Activated T-helper 1 cell treated with Interleukin-2 at 50 U/mL for 16 hours (primary cell): ENCODE data around the gene ZNF683.
"Not testable (repeated sequence)": the region's sequence is repeated elsewhere in the genome, so short reads cannot be mapped to it uniquely, and the experiment has no call there.

Experiments used
- DNase-seq: peaks from one replicate; pipeline ENCODE4 v3.0.0-alpha.2; 2020; ENCODE audit warnings: low read depth

The ZNF683 gene

DNA sequence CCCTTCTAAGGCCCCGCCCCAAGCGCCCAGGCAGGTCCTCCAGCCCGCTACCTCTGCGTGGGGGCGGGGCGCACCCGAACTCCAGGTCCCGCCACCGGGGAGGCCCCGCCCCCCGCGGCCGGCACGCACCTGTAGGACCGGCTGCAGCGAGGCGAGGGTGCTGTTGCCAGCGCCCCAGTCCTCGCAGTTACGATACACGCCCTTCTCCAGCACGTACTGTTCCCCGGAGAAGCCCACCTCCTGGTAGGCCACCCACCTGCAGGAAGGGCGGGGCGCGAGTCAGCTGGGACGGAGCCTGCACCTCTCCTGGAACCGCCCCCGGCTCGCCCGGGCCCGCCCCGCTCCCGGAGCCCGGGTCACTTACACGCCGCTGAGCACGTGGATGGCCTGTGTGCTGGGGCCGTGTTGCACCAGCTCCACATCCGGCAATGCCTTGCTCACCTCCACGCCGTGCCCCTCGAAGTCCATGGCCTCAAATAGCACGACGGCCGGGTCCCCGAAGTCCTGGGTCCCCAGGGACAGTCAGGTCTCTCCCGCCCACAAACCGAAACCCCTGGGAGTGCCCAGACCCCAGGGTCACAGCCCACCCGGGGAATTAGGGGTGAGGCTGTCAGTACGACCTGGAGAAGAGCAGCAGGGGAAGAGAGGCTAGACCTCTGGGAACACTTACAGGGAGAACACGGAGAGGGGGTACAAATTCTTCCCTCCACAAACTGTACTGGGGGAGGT, 35.9 kb downstream of the ZNF683 start:
- peak; percentile 82 for DNase-seq

DNA sequence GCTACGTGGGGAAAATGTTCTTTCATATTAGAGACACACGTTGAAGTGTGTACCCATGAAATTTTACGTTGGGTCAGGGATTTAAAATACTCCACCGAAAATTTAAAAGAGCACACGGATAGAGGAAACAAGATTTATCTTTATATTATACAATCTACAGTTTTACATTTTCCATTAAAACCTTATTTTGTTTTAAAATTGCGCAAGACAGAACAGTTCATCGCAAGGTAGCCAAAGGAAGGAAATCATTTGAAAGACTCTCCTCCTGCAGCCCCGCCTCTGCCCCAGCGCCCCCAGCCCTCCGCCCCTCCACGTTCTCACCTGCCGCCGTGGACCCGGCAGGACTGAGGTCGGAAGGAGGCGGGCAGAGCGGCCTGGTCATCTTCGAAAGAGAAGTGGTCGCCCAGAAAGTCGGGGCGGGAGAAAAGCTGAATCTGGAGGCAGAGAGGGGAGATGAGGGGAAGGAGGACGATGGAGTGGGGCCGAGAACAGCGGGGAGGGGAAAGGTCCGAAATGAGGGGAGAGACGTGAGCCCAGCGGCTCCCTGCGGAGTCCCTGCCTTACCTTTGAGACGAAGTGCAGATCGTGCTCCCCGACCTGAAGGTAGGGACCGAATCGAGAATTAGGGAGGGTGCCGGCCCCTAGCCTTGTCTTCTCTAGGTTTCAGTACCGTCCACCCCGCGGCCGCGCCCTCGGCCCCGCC, 36.6 kb downstream of the ZNF683 start:
- DNase-seq = no peak

DNA sequence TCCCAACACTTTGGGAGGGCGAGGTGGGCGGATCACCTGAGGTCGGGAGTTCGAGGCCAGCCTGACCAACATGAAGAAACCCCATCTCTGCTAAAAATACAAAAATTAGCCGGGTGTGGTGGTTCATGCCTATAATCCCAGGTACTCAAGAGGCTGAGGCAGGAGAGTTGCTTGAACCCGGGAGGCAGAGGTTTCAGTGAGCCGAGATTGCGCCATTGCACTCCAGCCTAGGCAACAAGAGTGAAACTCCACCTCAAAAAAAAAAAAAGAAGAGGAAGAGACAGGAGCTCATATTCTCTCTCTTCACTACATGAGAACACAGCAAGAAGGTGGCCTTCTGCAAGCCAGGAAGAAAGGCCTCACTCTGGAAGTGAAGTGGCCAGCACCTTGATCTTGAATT, 39.2 kb downstream of the ZNF683 start:
- DNase-seq = not testable (repeated sequence)

DNA sequence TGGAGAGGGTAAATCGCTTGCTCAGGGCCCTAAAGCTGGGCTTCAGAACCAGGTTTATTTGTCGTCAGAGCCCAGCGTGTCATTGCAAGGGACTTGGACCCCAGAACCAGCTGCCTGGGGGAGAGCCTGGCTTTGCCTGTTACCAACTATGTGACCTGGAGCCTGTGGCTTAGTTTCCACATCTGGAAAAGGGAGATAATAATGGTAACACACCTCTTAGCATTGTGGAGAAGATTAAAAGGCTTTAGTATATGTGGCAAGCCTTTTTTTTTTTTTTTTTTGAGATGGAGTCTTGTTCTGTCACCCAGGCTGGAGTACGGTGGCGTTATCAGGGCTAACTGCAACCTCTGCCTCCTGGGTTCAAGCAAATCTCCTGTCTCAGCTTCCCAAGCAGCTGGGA, 42.3 kb downstream of the ZNF683 start:
- no peak for DNase-seq

DNA sequence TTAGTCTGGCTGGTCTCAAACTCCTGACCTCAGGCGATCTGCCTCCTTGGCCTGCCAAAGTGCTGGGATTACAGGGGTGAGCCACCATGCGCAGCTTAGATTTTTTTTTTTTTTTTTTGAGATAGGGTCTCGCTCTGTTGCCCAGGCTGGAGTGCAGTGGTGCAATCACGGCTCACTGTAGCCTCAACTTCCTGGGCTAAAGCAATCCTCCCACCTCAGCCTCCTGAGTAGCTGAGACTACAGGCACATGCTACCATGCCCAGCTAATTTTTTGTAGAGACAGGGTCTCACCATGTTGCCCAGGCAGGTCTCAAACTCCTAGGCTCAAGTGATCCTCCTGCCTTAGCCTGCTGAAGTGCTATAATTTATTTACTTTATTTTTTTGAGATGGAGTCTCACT, 43.2 kb downstream of the ZNF683 start:
- DNase-seq = not testable (repeated sequence)

DNA sequence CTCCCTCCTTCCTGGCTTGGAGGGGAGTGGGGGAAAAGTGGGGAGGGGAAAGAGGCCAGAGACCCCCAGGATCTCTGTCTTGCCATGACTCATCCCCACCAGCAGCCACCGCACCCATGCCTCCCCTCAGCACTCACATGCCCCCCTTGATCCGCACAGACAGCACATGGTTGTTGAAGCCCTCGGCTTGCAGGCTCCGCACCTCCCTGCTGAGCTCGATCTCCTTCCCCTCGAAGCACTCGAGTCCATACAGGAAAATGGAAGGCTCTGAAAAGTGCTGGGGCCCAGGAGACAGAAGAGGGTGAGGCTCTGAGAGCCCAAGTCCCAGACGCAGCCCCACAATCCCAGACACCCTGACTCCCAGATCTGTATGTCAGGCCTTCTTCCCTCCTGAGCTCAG, 44.0 kb downstream of the ZNF683 start:
- DNase-seq = no peak

DNA sequence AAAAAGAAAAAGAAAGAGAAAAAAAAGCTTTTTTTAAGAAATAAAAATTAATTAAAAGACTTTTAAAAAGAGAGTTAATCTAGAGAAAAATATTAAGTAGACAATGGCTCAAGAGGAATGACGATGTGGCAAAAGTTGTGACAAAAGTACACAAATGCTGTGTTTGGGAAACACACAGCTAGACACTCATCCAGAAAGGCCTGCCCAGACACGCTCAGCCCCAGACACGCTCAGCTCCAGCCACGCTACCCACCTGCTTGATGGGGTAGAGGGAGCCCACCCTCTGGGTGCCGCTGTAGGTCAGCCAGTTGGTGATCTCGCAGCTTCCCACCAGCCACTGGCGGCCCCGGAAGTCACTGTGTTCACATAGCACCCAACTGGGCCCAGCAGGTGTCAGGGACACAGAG, 44.6 kb downstream of the ZNF683 start:
- no peak for DNase-seq

DNA sequence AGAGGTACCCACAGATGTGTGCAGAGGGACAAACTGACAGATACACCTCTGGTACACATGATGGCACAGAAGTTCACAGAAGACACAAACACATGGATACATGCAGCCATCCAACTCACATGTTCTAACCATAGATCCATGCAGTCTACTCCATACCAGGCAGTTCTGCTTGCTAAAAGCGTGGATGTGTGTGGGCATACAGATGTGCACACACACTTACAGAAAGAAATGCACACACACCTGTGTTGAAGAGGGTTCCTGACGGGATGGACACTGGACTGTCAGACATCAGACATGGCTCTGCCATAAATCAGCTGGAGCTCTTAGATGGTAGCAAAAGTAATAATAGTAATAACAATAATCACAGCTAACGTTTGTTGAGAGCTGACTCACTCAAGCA, 48.0 kb downstream of the ZNF683 start:
- DNase-seq = no peak

DNA sequence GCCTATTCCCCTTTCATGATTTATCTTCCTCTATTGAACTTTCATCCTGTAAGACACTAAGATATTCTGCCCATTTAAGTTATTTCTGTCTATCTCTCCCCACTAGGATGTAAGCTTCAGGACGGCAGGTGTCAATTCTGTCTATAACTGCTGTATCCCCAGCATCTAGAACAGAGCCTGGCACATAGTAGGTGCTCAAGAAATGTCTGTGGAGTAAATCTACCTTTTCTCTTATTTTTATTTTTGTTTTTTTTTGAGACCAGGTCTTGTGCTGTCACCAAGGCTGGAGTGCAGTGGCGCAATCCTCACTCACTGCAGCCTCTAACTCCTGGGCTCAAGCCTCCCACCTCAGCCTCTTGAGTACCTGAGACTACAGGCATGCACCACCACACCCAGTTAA, 49.2 kb downstream of the ZNF683 start:
- DNase-seq = no peak

DNA sequence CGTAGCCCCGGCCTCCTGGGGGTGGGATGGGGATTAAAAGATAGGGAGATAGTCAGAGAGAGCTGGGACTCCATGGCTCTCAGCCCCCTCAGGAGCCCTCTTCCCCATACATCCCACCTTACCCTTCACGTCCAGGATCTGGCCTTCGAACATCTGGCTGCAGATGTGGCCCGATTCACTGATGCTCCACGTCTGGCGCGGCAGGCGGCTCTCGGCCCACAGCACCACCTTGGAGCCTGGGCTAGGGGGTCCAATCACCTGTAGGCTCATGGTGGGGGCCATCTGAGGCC, 50.6 kb downstream of the ZNF683 start:
- no peak for DNase-seq

DNA sequence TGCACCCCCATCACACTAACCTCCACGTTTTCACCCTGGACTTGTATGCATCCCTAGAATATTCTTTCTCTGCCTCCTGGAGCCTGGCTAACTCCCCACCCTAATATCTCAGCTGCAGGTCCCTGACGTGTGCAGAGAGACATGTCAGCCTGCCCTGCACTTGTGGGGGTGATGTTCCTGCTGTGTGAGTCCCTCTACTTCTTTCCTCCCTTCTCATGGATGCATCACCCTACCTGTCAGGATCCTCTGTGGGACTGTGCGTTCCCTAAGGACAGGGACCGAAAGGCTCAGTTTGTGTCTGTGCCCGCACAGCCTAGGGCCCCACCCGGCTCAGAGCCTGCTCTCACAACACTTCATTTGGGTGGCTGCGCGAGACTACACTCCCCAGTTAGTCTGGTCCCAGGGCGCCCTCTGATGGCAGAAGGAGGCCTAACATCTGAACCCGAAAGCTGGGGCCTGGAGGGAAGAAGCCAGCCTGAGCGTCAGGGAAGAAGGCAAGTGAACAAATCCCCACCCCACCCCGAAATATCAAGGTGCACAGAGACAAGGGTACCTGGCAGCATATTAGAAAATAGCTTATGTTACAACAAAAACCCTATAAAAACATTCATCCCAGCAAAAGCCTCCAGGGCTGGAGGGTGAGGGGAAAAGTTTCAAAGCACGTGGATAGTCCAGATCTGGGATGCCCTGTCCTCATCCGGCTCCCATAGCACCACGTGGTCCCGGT, 51.1 kb downstream of the ZNF683 start:
- peak; percentile 87 for DNase-seq

DNA sequence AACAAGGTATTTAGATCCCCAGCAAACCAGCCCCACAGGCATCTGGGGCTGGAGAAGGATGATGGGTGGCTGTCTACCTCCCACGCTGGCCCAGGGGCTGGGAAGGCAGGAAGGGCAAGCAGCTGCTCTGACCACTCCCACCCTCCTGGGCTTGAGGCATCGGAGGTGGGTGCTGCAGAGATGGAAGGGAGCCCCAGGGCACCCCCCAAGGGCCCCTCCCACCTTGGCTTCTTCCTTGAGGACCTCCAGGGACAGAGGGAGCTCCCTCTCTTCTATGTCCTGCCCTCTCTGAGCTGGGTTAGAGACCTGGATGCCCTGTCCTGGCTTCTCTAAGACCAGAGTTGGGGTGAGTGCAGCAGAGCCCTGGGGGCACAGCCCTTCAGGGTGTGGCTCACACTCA, 51.7 kb downstream of the ZNF683 start:
- DNase-seq = no peak

DNA sequence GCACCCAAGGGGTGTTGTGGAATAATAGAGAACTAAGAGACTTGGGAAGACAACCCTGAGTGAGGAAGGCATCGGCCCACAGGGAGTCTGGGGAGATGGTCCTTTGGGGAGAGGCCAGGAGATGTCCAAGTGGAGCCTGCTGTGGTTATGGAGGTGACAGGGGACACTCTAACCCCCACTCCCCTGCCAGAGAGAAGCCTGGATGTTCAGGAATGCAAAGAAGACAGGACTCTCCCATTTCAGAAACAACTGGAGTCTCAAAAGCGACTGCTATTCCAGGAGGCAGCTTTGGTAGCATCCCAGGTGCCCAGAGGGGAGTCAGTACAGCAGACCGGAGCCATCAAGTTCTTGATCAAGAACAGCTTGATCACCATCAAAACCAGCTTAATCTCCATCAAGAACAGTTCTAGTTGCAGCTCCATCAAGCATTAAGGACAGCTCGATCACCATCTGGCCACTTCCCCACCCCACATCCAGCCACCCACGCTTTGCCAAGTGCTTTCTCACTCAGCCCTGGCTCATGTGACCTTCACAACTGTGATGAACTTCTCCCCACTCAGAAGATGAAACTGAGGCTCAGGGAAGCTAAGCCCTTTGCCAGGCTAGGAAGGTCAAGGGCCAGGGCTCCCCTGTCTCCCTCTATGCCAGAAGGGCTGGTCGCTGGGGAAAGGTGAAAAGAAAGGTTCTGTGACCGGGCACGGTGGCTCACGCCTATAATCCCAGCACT, 54.0 kb downstream of the ZNF683 start:
- no peak for DNase-seq

DNA sequence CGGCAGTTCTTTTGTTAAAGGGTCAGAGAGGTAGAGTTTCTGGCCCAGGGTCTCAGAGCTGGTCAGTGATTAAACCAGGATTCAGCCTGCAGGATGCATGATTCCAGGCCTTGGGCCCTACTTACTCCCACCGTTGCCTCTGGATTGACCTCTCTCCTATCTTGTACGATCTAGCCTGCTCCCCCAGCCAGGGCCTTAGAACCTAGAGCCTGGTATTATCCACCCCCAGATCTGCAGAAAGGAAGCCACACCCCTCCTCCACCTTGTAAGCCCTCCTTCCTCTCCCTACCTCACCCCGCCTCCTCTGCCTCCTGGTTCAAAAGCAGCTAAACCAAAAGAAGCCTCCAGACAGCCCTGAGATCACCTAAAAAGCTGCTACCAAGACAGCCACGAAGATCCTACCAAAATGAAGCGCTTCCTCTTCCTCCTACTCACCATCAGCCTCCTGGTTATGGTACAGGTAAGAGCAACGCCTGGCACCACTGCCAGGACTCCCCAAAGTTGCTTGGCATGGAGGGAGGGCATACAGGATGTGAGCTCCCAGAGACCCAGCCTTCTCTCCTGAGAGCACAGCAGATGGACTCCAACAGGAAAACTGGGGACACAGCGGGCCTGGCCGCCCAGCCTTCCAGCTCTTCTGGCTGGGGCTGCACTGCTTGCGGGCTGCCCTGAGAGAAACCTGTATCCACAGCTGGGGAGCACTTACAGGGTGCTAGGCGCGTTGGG, 54.8 kb downstream of the ZNF683 start, which contains the start of gene CD52:
TSS of gene CD52 (plus strand) at position 347 of the 726 bp plus-strand sequence. CDS start at position 407, 60 bp downstream.
- DNase-seq = peak; percentile 65

DNA sequence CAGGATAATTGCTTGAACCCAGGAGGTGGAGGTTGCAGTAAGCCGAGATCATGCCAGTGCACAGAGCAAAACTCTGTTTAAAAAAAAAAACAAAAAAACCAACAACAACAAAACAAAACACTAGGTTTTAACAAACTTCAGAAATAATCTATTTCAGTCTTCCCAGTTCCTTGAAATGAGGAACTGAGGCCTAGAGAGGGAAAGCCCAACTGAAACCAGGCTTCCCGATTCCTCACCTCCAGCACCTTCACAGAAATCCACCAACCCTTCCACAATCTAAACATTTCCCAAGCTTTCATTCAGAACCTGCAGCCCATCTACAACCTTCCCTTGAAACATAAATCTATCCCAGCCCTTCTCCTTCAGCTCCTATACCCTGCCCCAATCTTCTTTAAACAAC, 55.4 kb downstream of the ZNF683 start:
- DNase-seq = no peak

DNA sequence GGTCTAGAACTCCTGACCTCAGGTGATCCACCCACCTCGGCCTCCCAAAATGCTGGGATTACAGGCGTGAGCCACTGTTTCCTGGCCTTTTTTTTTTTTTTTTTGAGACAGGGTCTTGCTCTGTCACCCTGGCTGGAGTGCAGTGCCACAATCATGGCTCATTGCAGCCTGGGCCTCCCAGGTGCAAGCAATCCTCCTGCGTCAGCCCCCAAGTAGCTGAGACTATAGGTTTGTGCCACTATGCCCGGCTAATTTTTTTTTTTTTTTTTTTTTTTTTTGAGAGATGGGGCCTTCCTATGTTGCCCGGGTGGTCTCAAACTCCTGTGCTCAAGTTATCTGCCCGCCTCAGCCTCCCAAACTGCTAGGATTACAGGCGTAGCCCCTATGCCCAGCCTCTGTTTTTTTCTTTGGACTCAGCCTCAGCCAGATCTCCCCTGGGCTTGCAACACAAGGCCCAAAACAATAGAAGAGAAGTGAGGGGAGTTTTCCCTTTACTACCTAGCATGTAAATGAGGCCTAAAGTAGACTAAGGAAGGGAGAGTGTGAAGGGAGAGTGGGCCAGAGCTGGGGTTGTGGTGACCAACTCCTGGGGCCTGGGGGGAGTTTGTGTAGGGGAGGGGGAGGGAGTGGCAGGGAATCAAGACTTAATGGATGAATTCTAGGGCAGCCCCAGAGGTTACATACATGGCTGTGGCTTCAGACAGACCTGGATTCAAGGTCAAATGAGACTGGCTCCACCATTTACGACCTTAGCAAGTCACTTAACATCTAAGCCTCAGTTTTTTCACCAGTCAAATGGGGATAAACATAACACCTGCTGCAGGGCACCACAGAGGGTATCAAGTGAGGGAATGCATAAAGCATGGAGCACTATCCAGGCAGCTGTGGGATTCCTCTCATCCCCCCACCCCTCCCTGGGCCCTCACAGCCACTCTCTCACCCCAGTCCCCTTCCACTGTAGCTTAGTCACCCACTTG, 56.4 kb downstream of the ZNF683 start:
- no peak for DNase-seq

DNA sequence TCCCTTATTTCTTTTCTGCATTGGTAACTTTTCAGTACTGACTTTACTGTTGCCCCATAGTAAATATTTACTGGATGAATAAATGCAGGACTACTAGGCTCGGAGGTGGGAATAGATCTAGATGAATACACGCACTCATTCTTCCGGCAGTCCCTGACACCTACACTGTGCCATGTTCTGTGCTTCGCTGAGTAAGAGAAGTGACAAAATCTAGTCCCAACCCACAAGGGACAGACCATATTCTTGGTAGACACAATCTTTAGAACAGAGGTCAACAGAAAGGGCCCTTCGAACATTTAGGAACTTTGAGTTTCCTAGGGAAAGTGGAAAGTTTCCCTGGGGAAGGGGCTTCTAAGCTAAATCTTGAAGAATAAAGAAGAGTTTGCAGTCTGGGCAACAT, 58.0 kb downstream of the ZNF683 start:
- DNase-seq = no peak
